Stimulated activated effector memory CD8-positive, alpha-beta T cell treated with anti-CD3 and anti-CD28 coated beads, Interleukin-12 subunit alpha, Interleukin-12 subunit beta, amount 100 ng/mL, for 72 hours (primary cell): ENCODE results near the gene INAFM2.
A peak's percentile ranks its signal among the peaks of the same experiment; 100 is the strongest.

Source experiments
- ATAC-seq: fragments of 150-1000 bp; cut with Tn5 transposase; 2 replicates; pipeline ENCODE4 v1.10.0; 2021
- DNase-seq, 2 donors: peaks; one replicate each; pipeline ENCODE4 v3.0.0; 2021 to 2022; ENCODE audit warnings: low spot score in 2 of 2
- H3K27ac Mint-ChIP-seq: one replicate; pipeline ENCODE4 v1.8.0; 2022; ENCODE audit warnings: mild to moderate bottlenecking, mixed read lengths
- H3K36me3 Mint-ChIP-seq: one replicate; pipeline ENCODE4 v1.8.0; 2022; ENCODE audit warnings: mild to moderate bottlenecking, mixed read lengths
- H3K4me1 Mint-ChIP-seq: one replicate; pipeline ENCODE4 v1.8.0; 2022; ENCODE audit warnings: mixed read lengths
- H3K4me3 Mint-ChIP-seq: one replicate; pipeline ENCODE4 v1.8.0; 2022; ENCODE audit warnings: mild to moderate bottlenecking, mixed read lengths
- H3K9me3 Mint-ChIP-seq: one replicate; pipeline ENCODE4 v1.8.0; 2022; ENCODE audit warnings: mixed read lengths

The INAFM2 gene

GRCh38 chr15:40309344-40309862 is 14.1 kb upstream of the INAFM2 start:
- peaks cover 6% of the 10 kb centered on the region for H3K36me3 Mint-ChIP-seq
- ATAC-seq: no peak

GRCh38 chr15:40310001-40310959 is 13.2 kb upstream of the INAFM2 start:
- peak overlapping the region; percentile 92 for H3K4me3 Mint-ChIP-seq
- H3K36me3 Mint-ChIP-seq: peaks cover 6% of the 10 kb centered on the region
- ATAC-seq: peak; percentile 45
- peak; percentile 53 to 77 for DNase-seq
- H3K9me3 Mint-ChIP-seq: no peaks in the 10 kb centered on the region
- H3K27ac Mint-ChIP-seq: peak overlapping the region; percentile 96
- peaks cover 53% of the 10 kb centered on the region for H3K4me1 Mint-ChIP-seq

More at GRCh38 chr15:40309344-40309862, 14.1 kb upstream of the INAFM2 start:
- H3K4me1 Mint-ChIP-seq: peaks cover 61% of the 10 kb centered on the region
- DNase-seq: no peak
- H3K4me3 Mint-ChIP-seq: peak overlapping the region; percentile 92
- peak overlapping the region; percentile 96 for H3K27ac Mint-ChIP-seq
- no peaks in the 10 kb centered on the region for H3K9me3 Mint-ChIP-seq

- no peaks in the 10 kb centered on the region for H3K9me3 Mint-ChIP-seq
- no peak overlapping the region for H3K4me3 Mint-ChIP-seq
- peaks cover 53% of the 10 kb centered on the region for H3K4me1 Mint-ChIP-seq
- no peak overlapping the region for H3K27ac Mint-ChIP-seq
- ATAC-seq: no peak
- DNase-seq: no peak
- H3K36me3 Mint-ChIP-seq: peaks cover 6% of the 10 kb centered on the region
These were observed 12.5 kb upstream of the INAFM2 start for GRCh38 chr15:40310993-40311392.

GRCh38 chr15:40312370-40313158 is 10.9 kb upstream of the INAFM2 start:
- ATAC-seq (no peak), DNase-seq (no peak)
- Mint-ChIP-seq H3K36me3 (peaks cover 6% of the 10 kb centered on the region), H3K4me1 (peaks cover 44% of the 10 kb centered on the region), H3K27ac (peak overlapping the region; percentile 83), H3K9me3 (no peaks in the 10 kb centered on the region), H3K4me3 (no peak overlapping the region)

GRCh38 chr15:40313531-40314398 is 9.7 kb upstream of the INAFM2 start:
- H3K36me3 Mint-ChIP-seq: no peaks in the 10 kb centered on the region
- no peak for DNase-seq
- H3K9me3 Mint-ChIP-seq: no peaks in the 10 kb centered on the region
- peak overlapping the region; percentile 83 for H3K27ac Mint-ChIP-seq
- H3K4me3 Mint-ChIP-seq: peak overlapping the region; percentile 27
- peak; percentile 72 for ATAC-seq
- H3K4me1 Mint-ChIP-seq: peaks cover 39% of the 10 kb centered on the region

- H3K9me3 Mint-ChIP-seq: no peaks in the 10 kb centered on the region
- peaks cover 29% of the 10 kb centered on the region for H3K4me1 Mint-ChIP-seq
- H3K27ac Mint-ChIP-seq: no peak overlapping the region
- ATAC-seq (no peak), DNase-seq (no peak)
- H3K4me3 Mint-ChIP-seq: no peak overlapping the region
- no peaks in the 10 kb centered on the region for H3K36me3 Mint-ChIP-seq
These were observed 8.7 kb upstream of the INAFM2 start for GRCh38 chr15:40314723-40315276.

- no peak for DNase-seq
- no peak overlapping the region for H3K4me3 Mint-ChIP-seq
- no peaks in the 10 kb centered on the region for H3K9me3 Mint-ChIP-seq
- peaks cover 35% of the 10 kb centered on the region for H3K4me1 Mint-ChIP-seq
- no peak overlapping the region for H3K27ac Mint-ChIP-seq
- no peak for ATAC-seq
- peaks cover 5% of the 10 kb centered on the region for H3K36me3 Mint-ChIP-seq
These were observed 6.6 kb upstream of the INAFM2 start for GRCh38 chr15:40316931-40317330.

GRCh38 chr15:40317580-40317979 is 5.9 kb upstream of the INAFM2 start:
- Mint-ChIP-seq H3K36me3 (peaks cover 5% of the 10 kb centered on the region), H3K27ac (no peak overlapping the region), H3K4me3 (no peak overlapping the region)

GRCh38 chr15:40320409-40320808 is 3.1 kb upstream of the INAFM2 start:
- no peak for DNase-seq
- Mint-ChIP-seq H3K4me3 (no peak overlapping the region), H3K9me3 (no peaks in the 10 kb centered on the region), H3K4me1 (peaks cover 36% of the 10 kb centered on the region), H3K27ac (no peak overlapping the region), H3K36me3 (peaks cover 5% of the 10 kb centered on the region)
- no peak for ATAC-seq

More at GRCh38 chr15:40317580-40317979, 5.9 kb upstream of the INAFM2 start:
- ATAC-seq (no peak), DNase-seq (no peak)
- peaks cover 41% of the 10 kb centered on the region for H3K4me1 Mint-ChIP-seq
- H3K9me3 Mint-ChIP-seq: no peaks in the 10 kb centered on the region

- no peaks in the 10 kb centered on the region for H3K9me3 Mint-ChIP-seq
- H3K4me1 Mint-ChIP-seq: peaks cover 34% of the 10 kb centered on the region
- H3K36me3 Mint-ChIP-seq: peaks cover 5% of the 10 kb centered on the region
- H3K27ac Mint-ChIP-seq: no peak overlapping the region
- ATAC-seq: peak; percentile 39
- H3K4me3 Mint-ChIP-seq: no peak overlapping the region
- peak in 1 of 2 donors; percentile 66 for DNase-seq
These were observed 2.5 kb upstream of the INAFM2 start for GRCh38 chr15:40320931-40321371.

- Mint-ChIP-seq H3K9me3 (no peaks in the 10 kb centered on the region), H3K36me3 (peaks cover 5% of the 10 kb centered on the region), H3K4me1 (peaks cover 39% of the 10 kb centered on the region), H3K27ac (peak overlapping the region; percentile 72), H3K4me3 (peak overlapping the region; percentile 73)
- DNase-seq (no peak), ATAC-seq (no peak)
These were observed 807 bp upstream of the INAFM2 start for GRCh38 chr15:40322531-40323238.

GRCh38 chr15:40323953-40324937 is 753 bp downstream of the INAFM2 start:
- peak; percentile 3 for ATAC-seq
- peak in 1 of 2 donors; percentile 71 for DNase-seq
- Mint-ChIP-seq H3K4me3 (peak overlapping the region; percentile 73), H3K27ac (peak overlapping the region; percentile 24), H3K9me3 (no peaks in the 10 kb centered on the region), H3K36me3 (peaks cover 5% of the 10 kb centered on the region), H3K4me1 (peaks cover 46% of the 10 kb centered on the region)

GRCh38 chr15:40325188-40325587 is 1.7 kb downstream of the INAFM2 start:
- Mint-ChIP-seq H3K27ac (peak overlapping the region; percentile 24), H3K9me3 (no peaks in the 10 kb centered on the region), H3K36me3 (peaks cover 5% of the 10 kb centered on the region), H3K4me1 (peaks cover 46% of the 10 kb centered on the region), H3K4me3 (peak overlapping the region; percentile 73)
- ATAC-seq (no peak), DNase-seq (no peak)
